GM19397 (cell line): ENCODE results near the gene PHKA2.
"Not testable (repeated sequence)": the region's sequence is repeated elsewhere in the genome, so short reads cannot be mapped to it uniquely, and the experiment has no call there.

Experiments used
- ATAC-seq: cut with Tn5 transposase; IDR thresholded peaks from one replicate; pipeline ENCODE4 v1.9.1; 2021; ENCODE audit warnings: mild to moderate bottlenecking, moderate library complexity; ENCODE audit not compliant: unreplicated experiment

Gene PHKA2, protein sequence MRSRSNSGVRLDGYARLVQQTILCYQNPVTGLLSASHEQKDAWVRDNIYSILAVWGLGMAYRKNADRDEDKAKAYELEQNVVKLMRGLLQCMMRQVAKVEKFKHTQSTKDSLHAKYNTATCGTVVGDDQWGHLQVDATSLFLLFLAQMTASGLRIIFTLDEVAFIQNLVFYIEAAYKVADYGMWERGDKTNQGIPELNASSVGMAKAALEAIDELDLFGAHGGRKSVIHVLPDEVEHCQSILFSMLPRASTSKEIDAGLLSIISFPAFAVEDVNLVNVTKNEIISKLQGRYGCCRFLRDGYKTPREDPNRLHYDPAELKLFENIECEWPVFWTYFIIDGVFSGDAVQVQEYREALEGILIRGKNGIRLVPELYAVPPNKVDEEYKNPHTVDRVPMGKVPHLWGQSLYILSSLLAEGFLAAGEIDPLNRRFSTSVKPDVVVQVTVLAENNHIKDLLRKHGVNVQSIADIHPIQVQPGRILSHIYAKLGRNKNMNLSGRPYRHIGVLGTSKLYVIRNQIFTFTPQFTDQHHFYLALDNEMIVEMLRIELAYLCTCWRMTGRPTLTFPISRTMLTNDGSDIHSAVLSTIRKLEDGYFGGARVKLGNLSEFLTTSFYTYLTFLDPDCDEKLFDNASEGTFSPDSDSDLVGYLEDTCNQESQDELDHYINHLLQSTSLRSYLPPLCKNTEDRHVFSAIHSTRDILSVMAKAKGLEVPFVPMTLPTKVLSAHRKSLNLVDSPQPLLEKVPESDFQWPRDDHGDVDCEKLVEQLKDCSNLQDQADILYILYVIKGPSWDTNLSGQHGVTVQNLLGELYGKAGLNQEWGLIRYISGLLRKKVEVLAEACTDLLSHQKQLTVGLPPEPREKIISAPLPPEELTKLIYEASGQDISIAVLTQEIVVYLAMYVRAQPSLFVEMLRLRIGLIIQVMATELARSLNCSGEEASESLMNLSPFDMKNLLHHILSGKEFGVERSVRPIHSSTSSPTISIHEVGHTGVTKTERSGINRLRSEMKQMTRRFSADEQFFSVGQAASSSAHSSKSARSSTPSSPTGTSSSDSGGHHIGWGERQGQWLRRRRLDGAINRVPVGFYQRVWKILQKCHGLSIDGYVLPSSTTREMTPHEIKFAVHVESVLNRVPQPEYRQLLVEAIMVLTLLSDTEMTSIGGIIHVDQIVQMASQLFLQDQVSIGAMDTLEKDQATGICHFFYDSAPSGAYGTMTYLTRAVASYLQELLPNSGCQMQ

DNA sequence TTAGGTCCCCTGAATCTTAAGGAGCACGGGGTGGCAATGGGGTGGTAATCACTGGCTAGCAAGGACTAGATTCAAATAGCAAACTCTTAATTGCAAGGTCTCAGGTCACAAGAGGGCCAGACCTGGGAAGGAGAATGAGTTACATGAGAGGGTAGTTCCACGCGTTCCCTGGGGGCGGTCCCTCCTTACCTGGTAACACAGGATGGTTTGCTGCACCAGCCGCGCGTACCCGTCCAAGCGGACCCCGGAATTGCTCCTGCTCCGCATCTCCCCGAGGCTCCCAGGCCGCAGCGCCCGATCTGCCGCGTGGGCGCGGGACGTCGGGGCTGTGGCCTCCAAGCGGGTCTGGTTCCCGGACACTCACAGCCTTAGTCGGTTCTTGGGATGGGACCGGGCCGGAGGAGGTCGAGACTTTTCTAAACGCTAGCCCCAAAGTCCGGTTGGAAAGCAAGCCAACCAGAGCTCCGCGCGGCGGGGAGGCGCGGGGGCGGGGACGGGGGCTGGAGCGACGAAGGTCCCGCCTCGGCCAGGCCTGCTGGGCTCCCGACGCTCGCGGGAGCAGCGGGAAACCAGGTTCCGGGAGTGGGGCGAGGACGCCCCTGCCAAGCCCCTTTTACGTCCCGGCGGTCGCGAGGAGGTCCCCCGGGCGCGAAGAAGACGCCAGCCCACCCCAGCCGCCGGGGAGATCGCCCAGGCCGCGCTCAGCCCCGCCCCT is at the start of gene PHKA2:
TSS of gene PHKA2 (minus strand) at position 449 of the 715 bp plus-strand sequence. CDS start at position 267, 182 bp downstream.
- peak; percentile 49 for ATAC-seq

DNA sequence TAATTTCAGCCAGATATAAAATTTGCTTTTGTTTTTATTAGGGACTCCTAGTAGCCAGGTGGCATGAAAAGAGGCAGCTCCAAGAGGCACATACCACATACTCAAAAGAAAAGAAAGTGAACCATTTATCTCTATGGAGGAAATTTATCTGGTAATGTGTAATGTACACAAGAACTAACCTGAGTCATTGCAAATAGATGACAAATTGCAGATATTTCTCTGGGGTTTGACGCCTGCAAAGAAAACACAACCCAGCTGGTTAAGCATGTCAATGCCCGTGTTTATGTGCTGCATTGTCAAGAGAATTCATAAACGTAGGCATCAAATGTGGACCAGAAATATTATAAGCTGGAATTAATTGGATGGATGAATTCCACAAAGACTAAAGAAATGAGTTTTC is 46.9 kb upstream of the PHKA2 start:
- no peak for ATAC-seq

DNA sequence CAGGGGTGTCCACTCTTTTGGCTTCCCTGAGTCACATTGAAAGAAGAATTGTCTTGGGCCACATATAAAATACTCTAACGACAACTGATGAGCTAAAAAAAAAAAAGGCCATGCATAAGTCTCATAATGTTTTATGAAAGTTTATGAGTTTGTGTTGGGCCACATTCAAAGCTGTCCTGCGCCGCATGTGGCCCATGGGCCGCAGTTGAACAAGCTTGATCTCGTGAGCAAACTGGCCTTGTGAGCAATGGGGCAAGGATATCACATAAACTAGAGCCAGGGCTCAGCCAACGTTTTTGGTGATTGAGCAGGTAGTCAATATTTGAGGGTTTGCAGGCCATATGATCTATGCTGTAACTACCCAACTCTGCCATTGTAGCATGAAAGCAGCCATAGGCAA is 44.6 kb upstream of the PHKA2 start:
- ATAC-seq: no peak

DNA sequence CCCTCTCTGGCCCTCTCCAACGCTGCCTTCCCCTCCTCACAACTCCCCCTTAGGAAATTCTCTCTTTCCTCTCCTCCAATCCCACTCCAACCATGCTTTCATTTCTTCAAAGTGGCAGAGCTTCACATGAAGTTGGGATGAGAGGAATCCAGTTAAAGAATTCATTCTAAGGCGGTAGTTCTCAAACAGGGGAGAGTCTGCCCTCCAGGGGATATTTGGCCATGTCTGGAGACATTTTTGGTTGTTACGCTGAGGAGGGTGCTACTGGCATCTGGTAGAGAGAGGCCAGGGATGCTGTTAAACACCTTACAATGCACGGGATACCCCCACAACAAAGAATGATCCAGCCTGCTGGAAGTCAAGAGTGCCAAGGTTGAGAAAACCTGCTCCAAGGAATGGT is 40.5 kb upstream of the PHKA2 start:
- ATAC-seq: no peak

DNA sequence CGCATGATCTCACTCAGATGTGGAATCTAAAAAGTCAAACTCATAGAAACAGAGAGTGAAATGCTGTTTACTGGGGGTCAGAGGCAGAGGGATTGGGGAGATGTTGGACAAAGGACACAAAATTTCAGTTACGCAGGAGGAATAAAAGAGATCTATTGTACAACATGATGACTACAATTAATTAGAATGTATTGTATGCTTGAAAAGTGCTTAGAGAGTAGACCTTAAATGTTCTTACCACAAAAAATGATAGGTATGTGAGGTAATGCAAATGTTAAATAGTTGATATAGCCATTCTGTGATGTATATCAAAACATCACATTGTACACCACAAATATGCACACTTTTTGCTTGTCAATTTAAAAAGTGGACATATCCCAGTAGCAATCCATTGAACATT is 36.1 kb upstream of the PHKA2 start:
- no peak for ATAC-seq

DNA sequence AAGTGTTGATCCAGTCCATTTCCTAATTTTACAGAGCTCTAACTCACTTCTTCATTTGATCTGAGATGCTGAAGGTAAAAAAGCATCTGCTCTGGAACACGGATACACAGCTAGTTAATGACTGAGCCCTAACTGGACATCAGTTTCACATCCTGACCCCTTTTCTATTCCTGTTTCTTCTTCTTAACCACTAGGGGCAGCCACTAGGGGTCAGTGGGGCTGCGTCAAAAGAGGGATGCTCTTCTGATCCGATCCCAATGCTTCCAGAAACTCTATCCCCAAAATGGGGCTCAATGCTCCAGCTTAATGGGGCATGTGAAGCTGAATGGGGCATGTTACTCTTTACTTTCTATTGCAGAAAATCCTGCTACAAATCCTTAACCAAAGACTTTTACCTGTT is 33.4 kb upstream of the PHKA2 start:
- ATAC-seq: no peak

DNA sequence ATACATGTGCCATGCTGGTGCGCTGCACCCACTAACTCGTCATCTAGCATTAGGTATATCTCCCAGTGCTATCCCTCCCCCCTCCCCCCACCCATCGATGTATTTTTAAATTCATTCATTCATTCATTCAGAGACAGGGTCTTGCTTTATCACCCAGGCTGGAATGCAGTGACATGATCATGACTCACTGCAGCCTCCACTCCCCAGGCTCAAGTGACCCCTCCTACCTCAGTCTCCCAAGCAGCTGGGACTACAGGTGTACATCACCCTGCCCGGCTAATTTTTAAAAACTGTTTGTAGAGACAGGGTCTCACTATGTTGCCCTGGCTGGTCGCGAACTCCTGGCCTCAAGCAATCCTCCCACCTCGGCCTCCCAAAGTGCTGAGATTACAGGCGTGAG is 32.7 kb upstream of the PHKA2 start:
- ATAC-seq: not testable (repeated sequence)

DNA sequence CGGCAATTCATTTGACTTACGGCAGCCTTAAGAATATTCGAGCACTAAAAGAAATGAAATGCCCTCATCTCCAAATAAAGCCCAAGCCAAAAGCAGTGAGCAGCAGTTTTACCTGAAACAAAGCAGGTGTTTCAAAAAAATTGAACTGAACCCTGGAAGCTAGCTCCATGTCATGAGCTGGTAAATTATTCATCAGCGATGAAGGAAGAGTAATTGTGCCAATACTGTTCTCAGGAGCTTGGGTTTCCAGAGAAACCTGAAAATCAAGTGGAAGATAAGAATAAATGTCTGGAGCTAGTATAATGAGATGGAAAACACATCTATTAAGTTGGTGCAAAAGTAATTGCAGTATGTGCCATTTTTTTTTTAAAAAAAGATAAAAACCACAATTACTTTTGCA is 24.0 kb upstream of the PHKA2 start:
- ATAC-seq: no peak

DNA sequence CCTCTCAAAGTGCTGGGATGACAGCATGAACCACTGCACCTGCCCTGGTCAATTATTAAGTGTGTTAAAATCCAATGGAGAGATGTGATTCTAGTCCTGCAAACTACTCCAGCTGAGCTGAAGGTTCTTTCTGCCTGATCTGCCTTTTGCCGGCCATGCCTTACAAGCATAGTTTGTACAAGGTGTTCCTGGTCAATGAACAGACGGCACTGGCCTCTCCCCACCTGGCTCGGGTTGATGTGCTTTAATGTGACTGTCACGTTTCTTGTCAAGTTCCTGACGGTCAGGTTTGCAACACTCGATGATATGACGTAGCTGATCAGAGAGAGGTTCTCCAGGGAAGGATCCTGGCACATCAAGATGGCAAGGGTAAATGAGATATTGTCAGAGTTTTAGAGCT is 23.1 kb upstream of the PHKA2 start:
- no peak for ATAC-seq

DNA sequence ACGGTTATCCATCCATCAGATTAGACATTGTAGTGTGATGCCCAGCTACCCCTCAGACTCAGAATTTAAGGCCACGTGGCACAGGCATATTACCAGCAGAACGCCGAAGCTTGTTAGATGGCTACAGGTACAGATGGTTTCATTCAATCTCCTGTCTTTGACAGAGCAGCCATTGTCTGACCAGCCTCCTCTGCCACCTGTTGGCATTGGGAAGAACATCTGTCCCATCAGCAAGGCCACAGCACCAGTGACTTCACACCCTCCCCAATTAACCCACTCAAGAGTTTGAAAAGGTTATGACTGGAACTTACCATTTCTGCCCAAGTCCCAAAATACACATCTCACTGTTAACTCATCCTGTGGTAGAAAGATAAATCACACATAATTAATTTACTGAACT is 22.0 kb upstream of the PHKA2 start:
- no peak for ATAC-seq

DNA sequence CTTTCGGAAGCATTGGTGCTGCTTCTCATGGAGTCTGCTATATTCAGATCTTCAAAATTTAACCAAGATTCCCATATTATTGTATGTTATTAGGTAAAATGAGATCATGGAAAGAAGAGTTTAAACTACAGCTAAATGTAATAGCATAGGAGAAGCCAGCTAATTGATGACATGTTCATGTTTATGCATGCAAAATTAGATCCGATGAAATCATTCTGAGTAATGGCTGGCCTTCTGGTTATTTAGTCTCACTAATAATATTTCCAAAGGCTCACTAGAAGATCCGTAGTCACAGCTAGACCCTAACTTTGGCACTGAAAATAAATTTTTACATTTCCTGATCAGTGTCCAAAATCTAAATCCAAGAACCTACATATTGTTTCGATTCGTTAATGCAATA is 19.8 kb upstream of the PHKA2 start:
- ATAC-seq: no peak

DNA sequence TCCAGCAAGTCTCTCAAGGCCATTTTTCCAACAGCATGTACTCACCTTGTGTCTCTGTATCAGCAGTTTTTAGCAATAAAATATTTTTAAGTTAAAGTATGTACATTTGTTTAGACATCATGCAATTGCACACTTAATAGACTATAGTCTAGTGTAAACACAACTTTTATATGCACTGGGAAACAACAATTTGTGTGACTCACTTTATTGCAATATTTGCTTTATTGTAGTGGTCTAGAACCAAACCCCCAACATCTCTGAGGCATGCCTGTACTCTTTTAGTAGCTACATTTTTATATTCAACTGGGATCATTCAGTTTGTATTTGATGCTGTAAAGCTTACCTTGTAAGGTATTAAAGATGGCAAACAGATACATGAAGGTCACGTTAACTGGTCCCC is 14.7 kb upstream of the PHKA2 start:
- no peak for ATAC-seq

DNA sequence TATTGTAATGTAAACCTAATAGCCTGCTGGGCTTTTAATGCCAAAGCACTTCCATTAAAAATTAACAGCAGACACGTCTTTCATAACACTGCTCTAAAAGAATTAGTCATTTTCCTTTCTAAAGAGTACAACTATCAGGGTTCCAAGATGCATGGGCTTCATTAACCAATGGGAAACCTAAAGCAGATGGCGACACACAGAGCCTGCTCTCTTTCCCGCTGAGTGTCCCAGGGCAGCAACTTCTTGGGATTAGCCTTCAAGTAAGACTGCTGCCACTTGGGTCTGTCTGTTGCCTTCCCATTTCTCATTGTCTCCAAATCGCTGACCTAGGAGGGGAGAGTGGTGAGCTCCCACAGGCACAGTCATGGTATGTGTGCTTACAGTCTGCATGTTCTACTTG is 14.0 kb upstream of the PHKA2 start:
- ATAC-seq: no peak

DNA sequence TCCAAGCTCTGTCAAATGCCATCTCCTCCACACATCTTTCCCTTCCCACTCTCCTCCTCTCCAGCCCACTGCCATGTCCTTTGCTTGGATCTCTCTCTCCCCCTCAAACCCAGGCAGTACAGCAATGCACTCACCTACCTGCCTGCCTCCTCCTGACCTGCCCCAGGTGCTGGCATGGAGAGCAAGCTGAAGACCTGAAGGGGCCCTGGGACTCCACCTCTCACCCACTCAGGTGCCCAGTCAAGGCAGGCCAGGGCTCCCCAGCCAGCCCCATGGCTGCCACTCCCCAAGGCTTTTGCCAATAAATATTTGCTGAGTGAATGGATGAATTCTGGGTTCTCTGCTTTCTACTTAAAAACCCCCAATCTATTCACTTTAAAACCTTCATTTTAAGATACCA is 12.6 kb upstream of the PHKA2 start:
- no peak for ATAC-seq

DNA sequence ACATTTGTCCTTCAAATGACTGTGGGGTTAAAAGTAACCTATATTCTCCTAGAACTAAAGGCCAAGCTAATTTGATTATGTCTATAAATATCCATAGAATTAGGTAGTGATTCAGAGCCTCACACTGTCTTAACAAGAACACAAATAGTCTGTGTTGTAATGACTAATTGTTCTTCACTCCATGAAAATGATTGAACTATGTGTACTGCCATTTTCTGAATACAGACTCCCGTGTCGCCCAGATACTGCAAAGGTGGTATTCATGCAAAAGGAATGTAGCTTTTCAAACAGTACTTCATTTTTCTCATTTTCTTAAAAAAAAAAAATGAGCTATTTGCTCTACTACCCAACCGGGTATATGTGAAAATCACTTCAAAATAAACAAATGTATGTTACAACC is 11.3 kb upstream of the PHKA2 start:
- no peak for ATAC-seq

DNA sequence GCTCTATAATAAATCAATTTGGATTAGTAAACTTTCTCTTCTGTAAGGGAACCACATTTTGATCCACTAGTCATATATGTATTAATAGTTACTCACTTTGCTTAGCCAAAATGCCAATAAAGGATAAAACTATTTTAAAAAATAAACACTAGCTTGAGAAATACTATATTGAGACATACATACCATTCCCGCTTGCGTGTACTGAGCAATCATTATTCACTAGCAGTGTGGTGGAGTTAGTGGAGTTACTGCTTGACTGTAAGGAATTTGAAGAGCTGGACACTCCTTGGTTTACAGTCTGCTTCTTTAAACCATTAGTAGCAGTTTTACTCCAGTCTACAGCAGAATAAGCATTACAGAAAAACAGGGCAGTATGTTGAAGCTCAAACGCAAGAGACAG is 10.8 kb upstream of the PHKA2 start:
- ATAC-seq: no peak

DNA sequence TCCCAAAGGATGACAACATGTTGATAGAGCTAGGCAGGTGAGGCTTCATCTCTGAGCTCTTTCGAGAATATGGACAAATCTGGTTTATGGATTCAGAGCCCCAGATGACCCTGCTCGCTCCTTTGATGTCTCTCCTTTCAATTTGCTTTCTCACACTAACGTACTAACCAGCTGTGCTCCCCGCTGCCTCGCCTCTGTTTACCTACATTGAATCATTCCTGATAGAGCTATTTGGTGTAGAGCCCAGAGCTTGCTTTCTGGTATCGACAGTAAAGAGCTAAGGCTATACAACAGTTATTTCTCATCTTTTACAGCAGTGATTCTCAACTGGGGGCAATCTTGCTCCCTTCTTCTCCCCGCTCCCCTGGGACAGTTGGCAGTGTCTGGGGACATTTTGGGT is 8.9 kb upstream of the PHKA2 start:
- ATAC-seq: no peak

DNA sequence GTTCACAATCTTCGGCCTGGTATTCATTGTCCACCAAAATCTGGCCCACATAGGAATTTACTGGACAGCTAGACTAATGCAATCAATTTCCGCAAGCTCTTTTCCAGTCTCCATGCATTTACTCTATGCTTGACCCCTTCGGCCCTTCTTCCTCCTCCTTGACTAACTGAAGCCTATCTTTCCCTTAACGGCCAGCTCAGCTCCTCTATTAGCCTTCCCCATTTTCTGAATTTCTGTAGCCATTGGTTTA is 1.2 kb upstream of the PHKA2 start:
- no peak for ATAC-seq

DNA sequence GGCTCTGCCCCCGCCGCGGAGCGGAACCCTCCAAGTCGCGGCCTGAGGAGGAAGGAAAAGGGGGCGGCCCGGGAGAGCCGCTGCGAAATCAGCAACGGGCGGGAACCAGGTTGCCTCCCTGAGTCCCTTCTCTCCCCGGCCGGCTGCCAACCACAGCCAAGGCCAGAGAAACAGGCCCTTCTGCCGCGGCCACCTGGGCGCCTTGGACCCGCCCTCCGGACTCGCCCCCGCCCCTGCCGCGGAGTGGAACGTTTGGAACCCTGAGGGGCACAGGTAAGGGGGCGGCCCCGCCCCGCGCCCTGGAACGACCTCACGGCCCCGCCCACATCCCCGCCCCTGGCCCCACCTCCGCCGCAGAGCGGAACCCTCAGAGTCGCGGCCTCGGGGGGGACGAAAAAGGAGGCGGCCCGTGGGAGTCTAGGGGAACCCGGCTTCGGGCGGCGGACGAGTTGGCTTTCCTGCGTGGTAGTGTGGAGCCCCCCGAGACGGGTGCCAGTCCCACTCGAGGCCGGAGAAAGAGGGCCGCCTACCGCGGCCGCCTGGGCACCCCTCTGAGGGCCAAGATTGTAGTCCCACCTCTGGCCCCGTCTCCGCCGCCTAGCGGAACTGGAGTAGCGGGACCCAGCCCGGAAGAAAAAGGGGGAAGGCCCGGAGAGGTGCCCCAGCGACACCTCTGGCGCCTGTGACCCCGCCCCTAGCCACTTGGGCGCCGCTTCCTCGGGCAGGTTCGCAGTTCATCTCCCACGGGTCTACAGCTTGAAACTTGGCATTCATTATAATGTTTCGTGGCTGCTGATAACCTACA is 669 bp upstream of the PHKA2 start:
- ATAC-seq: peak; percentile 86

DNA sequence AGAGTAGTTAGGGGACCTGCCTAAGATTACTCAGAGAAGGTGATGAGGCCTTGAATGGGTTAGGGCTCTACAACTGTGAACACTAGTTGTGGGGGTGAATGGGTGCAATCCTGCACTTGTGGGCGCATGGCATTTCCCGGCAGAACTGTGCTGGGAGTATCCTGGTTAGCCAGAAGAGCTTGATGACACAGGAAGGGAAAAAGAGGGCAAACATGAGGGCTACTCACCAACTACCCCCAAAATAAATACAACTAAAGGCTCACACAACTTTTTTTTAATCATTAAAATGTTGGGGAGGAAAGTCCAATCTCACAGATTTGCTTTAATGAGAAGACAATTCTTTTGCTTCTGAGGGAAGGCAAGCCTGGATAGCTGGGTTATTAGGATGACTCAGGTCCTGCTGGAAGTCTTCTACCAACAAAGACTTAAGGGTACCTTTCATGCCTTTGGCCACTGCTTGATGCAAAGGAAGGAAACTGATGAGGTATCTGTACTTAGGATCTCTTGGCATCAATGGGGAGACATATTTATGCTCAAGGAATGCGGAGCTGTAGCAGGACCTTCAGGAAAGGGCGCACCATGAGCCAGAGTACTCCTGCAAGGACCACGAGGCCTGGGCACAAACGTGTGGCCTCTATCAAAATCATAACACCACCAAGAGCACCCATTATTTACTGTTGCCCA is 2.6 kb downstream of the PHKA2 start:
- no peak for ATAC-seq
